Transverse colon (tissue), 4 donors: ENCODE results near the gene MB.

Experiments
- POLR2AphosphoS5 ChIP-seq, 3 donors: sonication (generic); formaldehyde crosslinking; IDR thresholded peaks; one replicate each; pipeline ENCODE4 v1.6.1; 2016; ENCODE audit warnings: antibody characterized with exemption in 3 of 3
- TF ChIP-seq, protein P1 (sequence below), 5 experiments: fragments of 200-600 bp in 3 of 5; fragments of 450-650 bp in 2 of 5; sonication (generic) in 3 of 5; IDR thresholded peaks; 1 replicate in 2 of 5; 2 replicates in 3 of 5; pipeline ENCODE4 v1.5.1; 2016 to 2017; ENCODE audit warnings: antibody characterized with exemption in 5 of 5, inconsistent platforms in 3 of 5, mild to moderate bottlenecking in 2 of 5, moderate library complexity in 1 of 5

DNA sequence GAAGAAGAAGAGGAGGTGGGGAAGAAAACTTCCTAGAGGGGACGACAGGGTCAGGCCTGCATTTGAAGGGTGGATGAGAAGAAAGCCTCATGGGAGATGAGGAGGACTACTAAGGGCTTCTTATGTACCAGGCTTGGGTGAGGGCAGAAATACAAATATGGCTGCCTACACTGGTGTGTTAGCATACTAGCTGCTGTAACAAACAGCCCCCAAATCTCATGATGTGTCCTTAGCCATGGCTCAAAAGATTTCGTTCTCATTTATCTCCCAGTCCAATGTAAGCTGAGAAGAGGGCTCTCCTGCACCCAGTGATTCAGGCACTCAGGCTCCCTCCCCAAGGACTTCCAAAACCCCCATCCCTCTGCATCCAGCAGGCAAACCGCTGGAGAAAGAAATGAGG lies 11.6 kb upstream of the MB start:
- no peak for TF ChIP-seq POLR2AphosphoS5 (IDR thresholded peaks at IDR 0.05)
- TF ChIP-seq, protein P1, sequence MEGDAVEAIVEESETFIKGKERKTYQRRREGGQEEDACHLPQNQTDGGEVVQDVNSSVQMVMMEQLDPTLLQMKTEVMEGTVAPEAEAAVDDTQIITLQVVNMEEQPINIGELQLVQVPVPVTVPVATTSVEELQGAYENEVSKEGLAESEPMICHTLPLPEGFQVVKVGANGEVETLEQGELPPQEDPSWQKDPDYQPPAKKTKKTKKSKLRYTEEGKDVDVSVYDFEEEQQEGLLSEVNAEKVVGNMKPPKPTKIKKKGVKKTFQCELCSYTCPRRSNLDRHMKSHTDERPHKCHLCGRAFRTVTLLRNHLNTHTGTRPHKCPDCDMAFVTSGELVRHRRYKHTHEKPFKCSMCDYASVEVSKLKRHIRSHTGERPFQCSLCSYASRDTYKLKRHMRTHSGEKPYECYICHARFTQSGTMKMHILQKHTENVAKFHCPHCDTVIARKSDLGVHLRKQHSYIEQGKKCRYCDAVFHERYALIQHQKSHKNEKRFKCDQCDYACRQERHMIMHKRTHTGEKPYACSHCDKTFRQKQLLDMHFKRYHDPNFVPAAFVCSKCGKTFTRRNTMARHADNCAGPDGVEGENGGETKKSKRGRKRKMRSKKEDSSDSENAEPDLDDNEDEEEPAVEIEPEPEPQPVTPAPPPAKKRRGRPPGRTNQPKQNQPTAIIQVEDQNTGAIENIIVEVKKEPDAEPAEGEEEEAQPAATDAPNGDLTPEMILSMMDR (IDR thresholded peaks at IDR 0.05): no peak
